Chondrocyte (in vitro differentiated cells): Measurements from ENCODE around the gene CTCFL. TPM values are rescaled to one million over a fixed set of nuclear protein-coding genes. Genes with fewer than 3 reads are reported as not detected.

Source experiments
- DNase-seq: peaks from one replicate; pipeline ENCODE4 v3.0.0; 2021; ENCODE audit warnings: mixed read lengths, low spot score
- H3K27ac Mint-ChIP-seq: one replicate; pipeline ENCODE4 v1.8.0; 2021; ENCODE audit warnings: mild to moderate bottlenecking, moderate library complexity, mixed read lengths; ENCODE audit not compliant: unreplicated experiment
- H3K27me3 Mint-ChIP-seq: 2 replicates; pipeline ENCODE4 v1.8.0; 2021; ENCODE audit warnings: low read depth, mixed read lengths
- H3K36me3 Mint-ChIP-seq: 2 replicates; pipeline ENCODE4 v1.8.0; 2021; ENCODE audit warnings: low read depth, mixed read lengths
- H3K4me1 Mint-ChIP-seq: 2 replicates; pipeline ENCODE4 v1.8.0; 2021; ENCODE audit warnings: low read depth, mild to moderate bottlenecking, mixed read lengths
- H3K4me3 Mint-ChIP-seq: one replicate; pipeline ENCODE4 v1.8.0; 2021; ENCODE audit warnings: mild to moderate bottlenecking, moderate library complexity, mixed read lengths; ENCODE audit not compliant: unreplicated experiment
- H3K9me3 Mint-ChIP-seq: 2 replicates; pipeline ENCODE4 v1.8.0; 2021; ENCODE audit warnings: low read depth, mixed read lengths
- total RNA-seq: library from RNA; stranded (reverse); gene quantifications from 3 replicates; pipeline ENCODE4 v1.2.1, GENCODE V29; 2021
- TF ChIP-seq, protein P1 (sequence below): fragments of 200-600 bp; sonication (generic); IDR thresholded peaks from 2 replicates; pipeline ENCODE4 v1.5.0; 2021; ENCODE audit warnings: antibody characterized with exemption, mild to moderate bottlenecking, moderate library complexity

Gene CTCFL
- total RNA-seq, 1 donor from 2014 or later, result not detected

DNA sequence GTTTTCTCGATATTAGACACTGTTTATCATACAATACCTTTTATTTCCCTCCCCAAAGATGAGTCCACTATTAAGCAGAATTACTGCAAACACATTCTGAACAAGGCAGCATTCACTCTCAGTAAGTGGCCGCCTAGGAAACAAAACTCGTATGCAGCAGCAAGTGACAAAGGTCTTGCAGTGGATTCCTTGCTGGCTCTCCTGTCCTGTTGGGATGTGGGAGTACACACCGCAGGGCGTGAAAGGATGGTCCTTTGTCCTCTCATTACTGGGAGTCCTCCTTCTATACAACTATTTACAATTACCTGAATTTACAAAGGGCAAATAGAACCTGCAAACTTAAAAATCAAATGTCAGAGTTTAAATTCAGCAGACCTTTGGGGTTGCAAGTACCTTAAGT lies 16.1 kb downstream of the CTCFL start:
- no peak for DNase-seq
- TF ChIP-seq, protein P1, sequence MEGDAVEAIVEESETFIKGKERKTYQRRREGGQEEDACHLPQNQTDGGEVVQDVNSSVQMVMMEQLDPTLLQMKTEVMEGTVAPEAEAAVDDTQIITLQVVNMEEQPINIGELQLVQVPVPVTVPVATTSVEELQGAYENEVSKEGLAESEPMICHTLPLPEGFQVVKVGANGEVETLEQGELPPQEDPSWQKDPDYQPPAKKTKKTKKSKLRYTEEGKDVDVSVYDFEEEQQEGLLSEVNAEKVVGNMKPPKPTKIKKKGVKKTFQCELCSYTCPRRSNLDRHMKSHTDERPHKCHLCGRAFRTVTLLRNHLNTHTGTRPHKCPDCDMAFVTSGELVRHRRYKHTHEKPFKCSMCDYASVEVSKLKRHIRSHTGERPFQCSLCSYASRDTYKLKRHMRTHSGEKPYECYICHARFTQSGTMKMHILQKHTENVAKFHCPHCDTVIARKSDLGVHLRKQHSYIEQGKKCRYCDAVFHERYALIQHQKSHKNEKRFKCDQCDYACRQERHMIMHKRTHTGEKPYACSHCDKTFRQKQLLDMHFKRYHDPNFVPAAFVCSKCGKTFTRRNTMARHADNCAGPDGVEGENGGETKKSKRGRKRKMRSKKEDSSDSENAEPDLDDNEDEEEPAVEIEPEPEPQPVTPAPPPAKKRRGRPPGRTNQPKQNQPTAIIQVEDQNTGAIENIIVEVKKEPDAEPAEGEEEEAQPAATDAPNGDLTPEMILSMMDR, result no peak
- Mint-ChIP-seq H3K27ac (no peak overlapping the region), H3K4me1 (peaks cover 33% of the 10 kb centered on the region), H3K36me3 (no peaks in the 10 kb centered on the region), H3K4me3 (no peak overlapping the region), H3K27me3 (no peaks in the 10 kb centered on the region), H3K9me3 (no peaks in the 10 kb centered on the region)

DNA sequence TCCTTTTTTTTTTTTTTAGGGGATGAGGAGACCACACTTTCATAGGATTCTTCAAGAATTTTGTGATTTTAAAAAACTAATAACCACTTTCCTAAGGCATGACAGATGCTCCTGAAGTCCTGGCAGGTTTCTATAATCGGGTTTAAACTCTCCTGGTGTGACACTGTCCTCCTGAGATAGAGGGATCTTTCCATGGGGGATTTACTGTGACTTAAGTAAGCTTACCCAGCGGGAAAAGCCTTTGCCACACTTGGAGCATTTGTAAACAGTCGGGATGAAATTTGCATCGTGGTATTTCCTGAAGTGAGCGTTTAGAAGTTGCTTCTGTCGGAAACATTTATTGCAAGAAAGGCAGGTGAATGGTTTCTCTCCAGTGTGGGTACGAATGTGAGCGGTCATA lies 16.6 kb downstream of the CTCFL start:
- no peak for DNase-seq
- TF ChIP-seq, protein P1, result no peak
- H3K36me3 Mint-ChIP-seq, result no peaks in the 10 kb centered on the region
- H3K27ac Mint-ChIP-seq, result no peak overlapping the region
- no peaks in the 10 kb centered on the region for H3K27me3 Mint-ChIP-seq
- no peaks in the 10 kb centered on the region for H3K9me3 Mint-ChIP-seq
- peaks cover 33% of the 10 kb centered on the region for H3K4me1 Mint-ChIP-seq
- H3K4me3 Mint-ChIP-seq, result no peak overlapping the region

DNA sequence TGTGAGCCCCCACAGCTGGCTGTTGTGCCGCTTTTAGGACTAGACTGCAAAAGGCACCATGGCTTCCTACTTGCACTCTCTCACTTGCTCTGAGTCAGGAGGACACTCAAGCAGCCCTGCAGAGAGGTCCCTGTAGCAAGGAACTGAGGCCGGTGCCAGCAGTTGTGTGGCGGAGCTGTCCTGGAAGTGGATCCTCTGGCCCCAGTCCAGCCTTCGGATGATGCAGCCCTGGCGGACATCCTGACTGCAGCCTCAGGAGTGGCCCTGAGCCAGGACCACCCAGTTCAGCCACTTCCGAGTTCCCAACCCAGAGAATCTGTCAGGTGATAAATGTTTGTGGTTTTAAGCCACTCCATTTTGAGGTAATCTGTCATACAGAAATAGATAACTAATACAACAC lies 17.5 kb downstream of the CTCFL start:
- Mint-ChIP-seq H3K36me3 (no peaks in the 10 kb centered on the region), H3K27me3 (no peaks in the 10 kb centered on the region), H3K27ac (peak overlapping the region; percentile 27), H3K4me3 (no peak overlapping the region), H3K4me1 (peaks cover 33% of the 10 kb centered on the region), H3K9me3 (no peaks in the 10 kb centered on the region)
- no peak for DNase-seq
- TF ChIP-seq, protein P1, result no peak

DNA sequence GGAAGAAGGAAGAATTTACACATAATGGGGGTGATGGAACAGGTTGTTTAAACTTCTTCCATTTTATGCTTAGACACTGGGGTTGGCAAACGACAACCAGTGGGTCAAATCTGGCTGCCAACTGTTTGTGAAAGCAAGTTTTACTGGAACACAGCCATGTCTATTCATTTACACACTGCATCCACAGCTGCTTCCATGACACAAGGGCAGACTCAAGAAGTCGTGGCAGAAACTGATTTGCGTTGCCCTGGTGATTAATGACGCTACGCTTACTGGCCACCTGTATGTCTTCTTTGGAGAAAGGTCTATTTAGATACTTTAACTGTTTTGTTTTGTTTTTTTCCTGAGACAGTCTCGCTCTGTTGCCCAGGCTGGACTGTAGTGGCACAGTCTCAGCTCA lies 19.0 kb downstream of the CTCFL start:
- Mint-ChIP-seq H3K9me3 (no peaks in the 10 kb centered on the region), H3K4me1 (peaks cover 48% of the 10 kb centered on the region), H3K4me3 (no peak overlapping the region), H3K27me3 (no peaks in the 10 kb centered on the region), H3K36me3 (no peaks in the 10 kb centered on the region), H3K27ac (no peak overlapping the region)
- TF ChIP-seq, protein P1, result no peak
- DNase-seq, result no peak

DNA sequence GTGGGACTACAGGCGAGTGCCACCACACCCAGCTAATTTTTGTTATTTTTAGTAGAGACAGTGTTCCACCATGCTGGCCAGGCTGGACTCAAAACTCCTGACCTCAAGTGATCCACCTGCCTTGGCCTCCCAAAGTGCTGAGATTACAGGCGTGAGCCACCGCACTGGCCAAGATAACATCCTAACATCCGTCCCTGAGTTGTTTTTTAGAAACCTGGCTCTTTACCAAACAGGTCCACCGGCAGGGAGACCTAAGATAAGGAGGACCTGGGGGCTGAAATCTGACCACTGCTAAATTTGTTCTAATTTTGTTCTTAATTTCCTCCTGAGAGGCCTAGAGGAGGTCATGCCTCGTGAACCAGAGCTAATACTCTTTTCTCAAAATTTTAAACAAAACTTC lies 20.5 kb downstream of the CTCFL start:
- no peak for DNase-seq
- peaks cover 60% of the 10 kb centered on the region for H3K4me1 Mint-ChIP-seq
- H3K27me3 Mint-ChIP-seq, result no peaks in the 10 kb centered on the region
- H3K27ac Mint-ChIP-seq, result no peak overlapping the region
- no peak overlapping the region for H3K4me3 Mint-ChIP-seq
- TF ChIP-seq, protein P1, result no peak
- no peaks in the 10 kb centered on the region for H3K9me3 Mint-ChIP-seq
- H3K36me3 Mint-ChIP-seq, result no peaks in the 10 kb centered on the region
